ENCODE results near the gene PRRG1. TPM values are rescaled to one million over a fixed set of nuclear protein-coding genes. Genes with fewer than 3 reads are reported as not detected.
"Not testable (repeated sequence)": the region's sequence is repeated elsewhere in the genome, so short reads cannot be mapped to it uniquely, and the experiment has no call there.

The PRRG1 gene
- total and polyA plus RNA-seq, 2 donors (not counting 1 experiment from before 2014, with no cell fraction given), result 10.2 to 15.5 TPM

DNA sequence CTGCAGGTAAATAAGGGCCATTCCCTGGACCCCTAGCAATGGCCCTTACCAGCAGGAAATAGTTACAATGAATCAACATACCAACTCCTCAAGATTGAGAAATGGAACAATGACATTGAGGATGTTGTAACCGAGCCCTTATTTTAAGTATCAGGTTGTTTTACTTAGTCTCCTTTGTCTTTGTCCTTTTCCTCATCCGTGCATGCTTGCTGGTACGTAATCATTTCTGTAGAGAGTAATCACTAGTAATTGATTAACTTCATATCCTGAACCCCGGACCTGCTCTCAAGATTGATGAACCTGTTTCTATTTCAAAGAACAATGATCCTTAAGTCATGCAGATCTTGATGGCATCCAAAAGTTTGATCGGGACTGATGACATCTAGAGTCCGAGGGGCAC is 123.7 kb downstream of the PRRG1 start:
- H3K27me3 ChIP-seq (ENCODE audit: control insufficient read depth, insufficient read depth, low read length), result no peaks in the 10 kb centered on the region
- no peak overlapping the region for H3K4me3 ChIP-seq (replicated peaks in 1 of 4; ENCODE audit: control extremely low read depth in 1 of 4, insufficient read depth in 1 of 4, low read depth in 3 of 4, low read length in 4 of 4)
- no peak for DNase-seq (ENCODE audit: low read depth in 2 of 2)
- H3K9ac ChIP-seq (ENCODE audit: insufficient read depth, low read length), result no peak overlapping the region
- H3K27ac ChIP-seq (ENCODE audit: insufficient read depth, low read length), result no peak overlapping the region
- H3K9me3 ChIP-seq (ENCODE audit: control insufficient read depth, insufficient read depth, low read depth, low read length), result no peaks in the 10 kb centered on the region
- no peaks in the 10 kb centered on the region for H4K20me1 ChIP-seq (ENCODE audit: control insufficient read depth, extremely low read depth, insufficient read depth, low read length)
- H3K4me1 ChIP-seq (ENCODE audit: control insufficient read depth, extremely low read depth, insufficient read depth, low read length), result no peaks in the 10 kb centered on the region
- no peak overlapping the region for H3K4me2 ChIP-seq (ENCODE audit: extremely low read depth, insufficient read depth, low read length)
- no peaks in the 10 kb centered on the region for H3K36me3 ChIP-seq (ENCODE audit: control insufficient read depth, insufficient read depth, low read length)
- no peak overlapping the region for H2AFZ ChIP-seq (ENCODE audit: low read length)
- H3K79me2 ChIP-seq (ENCODE audit: control insufficient read depth, insufficient read depth, low read length), result no peaks in the 10 kb centered on the region
- TF ChIP-seq EZH2 (IDR thresholded peaks at IDR 0.05; ENCODE audit: low read length, missing control alignments), result no peak
- TF ChIP-seq, protein P1, sequence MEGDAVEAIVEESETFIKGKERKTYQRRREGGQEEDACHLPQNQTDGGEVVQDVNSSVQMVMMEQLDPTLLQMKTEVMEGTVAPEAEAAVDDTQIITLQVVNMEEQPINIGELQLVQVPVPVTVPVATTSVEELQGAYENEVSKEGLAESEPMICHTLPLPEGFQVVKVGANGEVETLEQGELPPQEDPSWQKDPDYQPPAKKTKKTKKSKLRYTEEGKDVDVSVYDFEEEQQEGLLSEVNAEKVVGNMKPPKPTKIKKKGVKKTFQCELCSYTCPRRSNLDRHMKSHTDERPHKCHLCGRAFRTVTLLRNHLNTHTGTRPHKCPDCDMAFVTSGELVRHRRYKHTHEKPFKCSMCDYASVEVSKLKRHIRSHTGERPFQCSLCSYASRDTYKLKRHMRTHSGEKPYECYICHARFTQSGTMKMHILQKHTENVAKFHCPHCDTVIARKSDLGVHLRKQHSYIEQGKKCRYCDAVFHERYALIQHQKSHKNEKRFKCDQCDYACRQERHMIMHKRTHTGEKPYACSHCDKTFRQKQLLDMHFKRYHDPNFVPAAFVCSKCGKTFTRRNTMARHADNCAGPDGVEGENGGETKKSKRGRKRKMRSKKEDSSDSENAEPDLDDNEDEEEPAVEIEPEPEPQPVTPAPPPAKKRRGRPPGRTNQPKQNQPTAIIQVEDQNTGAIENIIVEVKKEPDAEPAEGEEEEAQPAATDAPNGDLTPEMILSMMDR (conservative IDR thresholded peaks at IDR 0.05 in 1 of 2, IDR thresholded peaks at IDR 0.05 in 1 of 2; ENCODE audit: low read depth in 1 of 2, low read length in 2 of 2), result no peak

GRCh38 chrX:37474478-37474877 is 125.3 kb downstream of the PRRG1 start:
- Histone ChIP-seq H3K4me1 (ENCODE audit: control insufficient read depth, extremely low read depth, insufficient read depth, low read length) (no peaks in the 10 kb centered on the region), H2AFZ (ENCODE audit: low read length) (no peak overlapping the region), H3K36me3 (ENCODE audit: control insufficient read depth, insufficient read depth, low read length) (no peaks in the 10 kb centered on the region), H4K20me1 (ENCODE audit: control insufficient read depth, extremely low read depth, insufficient read depth, low read length) (no peaks in the 10 kb centered on the region), H3K79me2 (ENCODE audit: control insufficient read depth, insufficient read depth, low read length) (no peaks in the 10 kb centered on the region), H3K4me2 (ENCODE audit: extremely low read depth, insufficient read depth, low read length) (no peak overlapping the region), H3K9ac (ENCODE audit: insufficient read depth, low read length) (no peak overlapping the region), H3K9me3 (ENCODE audit: control insufficient read depth, insufficient read depth, low read depth, low read length) (no peaks in the 10 kb centered on the region), H3K4me3 (replicated peaks in 1 of 4; ENCODE audit: control extremely low read depth in 1 of 4, insufficient read depth in 1 of 4, low read depth in 3 of 4, low read length in 4 of 4) (no peak overlapping the region), H3K27ac (ENCODE audit: insufficient read depth, low read length) (no peak overlapping the region), H3K27me3 (ENCODE audit: control insufficient read depth, insufficient read depth, low read length) (no peaks in the 10 kb centered on the region)
- no peak for TF ChIP-seq EZH2 (IDR thresholded peaks at IDR 0.05; ENCODE audit: low read length, missing control alignments)
- TF ChIP-seq, protein P1 (conservative IDR thresholded peaks at IDR 0.05 in 1 of 2, IDR thresholded peaks at IDR 0.05 in 1 of 2; ENCODE audit: low read depth in 1 of 2, low read length in 2 of 2), result no peak
- no peak for DNase-seq (ENCODE audit: low read depth in 2 of 2)

DNA sequence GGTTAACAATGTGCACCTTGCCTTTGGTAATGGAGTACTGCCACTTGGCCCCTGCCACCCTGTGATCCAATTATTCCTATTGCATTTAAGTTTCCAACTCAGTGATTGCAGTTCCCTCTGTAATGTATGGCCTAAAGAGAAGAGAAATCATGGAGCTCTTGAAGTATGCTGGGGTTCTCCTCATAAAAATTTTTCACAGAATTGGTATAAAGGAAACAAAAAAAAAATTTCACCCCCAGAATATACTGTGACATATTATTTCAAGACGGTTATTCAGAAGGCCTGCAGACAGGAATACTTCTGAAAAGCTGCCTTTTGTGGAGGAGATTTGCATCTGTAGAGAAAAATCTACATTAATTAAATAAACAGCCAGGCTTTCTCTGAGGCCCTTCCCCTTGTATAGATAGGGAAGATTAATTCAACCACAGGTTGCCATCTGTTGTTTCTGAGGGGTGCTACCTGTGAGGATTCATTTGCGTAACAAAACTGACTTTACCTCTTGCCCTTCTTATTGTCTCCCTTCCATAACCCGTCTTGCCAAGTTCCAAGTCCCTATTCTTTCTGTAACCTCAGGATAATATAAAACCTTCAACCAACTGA is 127.5 kb downstream of the PRRG1 start:
- H3K36me3 ChIP-seq (ENCODE audit: control insufficient read depth, insufficient read depth, low read length), result no peaks in the 10 kb centered on the region
- H3K4me1 ChIP-seq (ENCODE audit: control insufficient read depth, extremely low read depth, insufficient read depth, low read length), result no peaks in the 10 kb centered on the region
- no peak for TF ChIP-seq EZH2 (IDR thresholded peaks at IDR 0.05; ENCODE audit: low read length, missing control alignments)
- TF ChIP-seq, protein P1 (conservative IDR thresholded peaks at IDR 0.05 in 1 of 2, IDR thresholded peaks at IDR 0.05 in 1 of 2; ENCODE audit: low read depth in 1 of 2, low read length in 2 of 2), result no peak
- no peaks in the 10 kb centered on the region for H3K27me3 ChIP-seq (ENCODE audit: control insufficient read depth, insufficient read depth, low read length)
- H3K4me3 ChIP-seq (replicated peaks in 1 of 4; ENCODE audit: control extremely low read depth in 1 of 4, insufficient read depth in 1 of 4, low read depth in 3 of 4, low read length in 4 of 4), result no peak overlapping the region
- DNase-seq (ENCODE audit: low read depth in 2 of 2), result no peak
- H3K9me3 ChIP-seq (ENCODE audit: control insufficient read depth, insufficient read depth, low read depth, low read length), result no peaks in the 10 kb centered on the region
- H3K79me2 ChIP-seq (ENCODE audit: control insufficient read depth, insufficient read depth, low read length), result no peaks in the 10 kb centered on the region
- no peak overlapping the region for H3K27ac ChIP-seq (ENCODE audit: insufficient read depth, low read length)
- H3K4me2 ChIP-seq (ENCODE audit: extremely low read depth, insufficient read depth, low read length), result no peak overlapping the region
- H4K20me1 ChIP-seq (ENCODE audit: control insufficient read depth, extremely low read depth, insufficient read depth, low read length), result no peaks in the 10 kb centered on the region
- no peak overlapping the region for H2AFZ ChIP-seq (ENCODE audit: low read length)
- H3K9ac ChIP-seq (ENCODE audit: insufficient read depth, low read length), result no peak overlapping the region

- not testable (repeated sequence) for H2AFZ ChIP-seq (ENCODE audit: low read length); H4K20me1 ChIP-seq (ENCODE audit: control insufficient read depth, extremely low read depth, insufficient read depth, low read length); H3K4me1 ChIP-seq (ENCODE audit: control insufficient read depth, extremely low read depth, insufficient read depth, low read length); DNase-seq (ENCODE audit: low read depth in 2 of 2); H3K9me3 ChIP-seq (ENCODE audit: control insufficient read depth, insufficient read depth, low read depth, low read length); H3K79me2 ChIP-seq (ENCODE audit: control insufficient read depth, insufficient read depth, low read length); H3K4me2 ChIP-seq (ENCODE audit: extremely low read depth, insufficient read depth, low read length); H3K27ac ChIP-seq (ENCODE audit: insufficient read depth, low read length); H3K9ac ChIP-seq (ENCODE audit: insufficient read depth, low read length); H3K36me3 ChIP-seq (ENCODE audit: control insufficient read depth, insufficient read depth, low read length); H3K4me3 ChIP-seq (replicated peaks in 1 of 4; ENCODE audit: control extremely low read depth in 1 of 4, insufficient read depth in 1 of 4, low read depth in 3 of 4, low read length in 4 of 4); H3K27me3 ChIP-seq (ENCODE audit: control insufficient read depth, insufficient read depth, low read length)
Observed at GRCh38 chrX:37484335-37484734, 135.2 kb downstream of the PRRG1 start.

All from fibroblast of lung (primary cell).